ENCODE data around the gene NAA11.

Gene NAA11

DNA sequence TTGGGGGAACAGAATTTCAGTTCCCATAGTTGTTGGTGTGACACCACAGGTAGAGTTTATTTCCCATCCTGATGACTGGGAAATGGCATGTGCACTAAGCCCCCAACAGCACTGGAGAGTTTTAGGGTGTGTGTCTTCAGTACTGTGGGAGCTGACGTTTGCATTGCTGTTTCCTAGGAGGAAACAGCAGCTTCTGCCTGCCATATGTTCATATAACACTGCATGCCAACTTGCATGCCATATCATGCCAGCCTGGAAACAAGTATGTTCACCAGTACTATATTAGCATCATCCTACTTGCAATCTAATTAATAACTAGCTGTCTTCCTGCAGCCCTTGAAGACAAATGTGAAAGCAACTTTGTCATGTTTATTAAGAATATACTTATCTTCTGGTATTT lies 58.2 kb downstream of the NAA11 start:
- TF ChIP-seq ZBTB17 (tag by site-specific recombination; IDR thresholded peaks at IDR 0.05) (no peak), ZNF571 (tag by site-specific recombination; IDR thresholded peaks at IDR 0.05) (no peak), ZNF140 (tag by site-specific recombination; IDR thresholded peaks at IDR 0.05) (no peak), ZNF837 (tag by site-specific recombination; IDR thresholded peaks at IDR 0.05) (no peak), ZSCAN16 (tag by site-specific recombination; IDR thresholded peaks at IDR 0.05) (no peak), ZNF335 (tag by site-specific recombination; conservative IDR thresholded peaks at IDR 0.05) (no peak), ZNF184 (tag by site-specific recombination; IDR thresholded peaks at IDR 0.05) (no peak), SCRT1 (tag by site-specific recombination; IDR thresholded peaks at IDR 0.05; ENCODE audit: borderline replicate concordance) (no peak)
- TF ChIP-seq, protein P1, sequence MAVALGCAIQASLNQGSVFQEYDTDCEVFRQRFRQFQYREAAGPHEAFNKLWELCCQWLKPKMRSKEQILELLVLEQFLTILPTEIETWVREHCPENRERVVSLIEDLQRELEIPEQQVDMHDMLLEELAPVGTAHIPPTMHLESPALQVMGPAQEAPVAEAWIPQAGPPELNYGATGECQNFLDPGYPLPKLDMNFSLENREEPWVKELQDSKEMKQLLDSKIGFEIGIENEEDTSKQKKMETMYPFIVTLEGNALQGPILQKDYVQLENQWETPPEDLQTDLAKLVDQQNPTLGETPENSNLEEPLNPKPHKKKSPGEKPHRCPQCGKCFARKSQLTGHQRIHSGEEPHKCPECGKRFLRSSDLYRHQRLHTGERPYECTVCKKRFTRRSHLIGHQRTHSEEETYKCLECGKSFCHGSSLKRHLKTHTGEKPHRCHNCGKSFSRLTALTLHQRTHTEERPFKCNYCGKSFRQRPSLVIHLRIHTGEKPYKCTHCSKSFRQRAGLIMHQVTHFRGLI (tag by site-specific recombination; IDR thresholded peaks at IDR 0.05), result no peak
- TF ChIP-seq, protein P2, sequence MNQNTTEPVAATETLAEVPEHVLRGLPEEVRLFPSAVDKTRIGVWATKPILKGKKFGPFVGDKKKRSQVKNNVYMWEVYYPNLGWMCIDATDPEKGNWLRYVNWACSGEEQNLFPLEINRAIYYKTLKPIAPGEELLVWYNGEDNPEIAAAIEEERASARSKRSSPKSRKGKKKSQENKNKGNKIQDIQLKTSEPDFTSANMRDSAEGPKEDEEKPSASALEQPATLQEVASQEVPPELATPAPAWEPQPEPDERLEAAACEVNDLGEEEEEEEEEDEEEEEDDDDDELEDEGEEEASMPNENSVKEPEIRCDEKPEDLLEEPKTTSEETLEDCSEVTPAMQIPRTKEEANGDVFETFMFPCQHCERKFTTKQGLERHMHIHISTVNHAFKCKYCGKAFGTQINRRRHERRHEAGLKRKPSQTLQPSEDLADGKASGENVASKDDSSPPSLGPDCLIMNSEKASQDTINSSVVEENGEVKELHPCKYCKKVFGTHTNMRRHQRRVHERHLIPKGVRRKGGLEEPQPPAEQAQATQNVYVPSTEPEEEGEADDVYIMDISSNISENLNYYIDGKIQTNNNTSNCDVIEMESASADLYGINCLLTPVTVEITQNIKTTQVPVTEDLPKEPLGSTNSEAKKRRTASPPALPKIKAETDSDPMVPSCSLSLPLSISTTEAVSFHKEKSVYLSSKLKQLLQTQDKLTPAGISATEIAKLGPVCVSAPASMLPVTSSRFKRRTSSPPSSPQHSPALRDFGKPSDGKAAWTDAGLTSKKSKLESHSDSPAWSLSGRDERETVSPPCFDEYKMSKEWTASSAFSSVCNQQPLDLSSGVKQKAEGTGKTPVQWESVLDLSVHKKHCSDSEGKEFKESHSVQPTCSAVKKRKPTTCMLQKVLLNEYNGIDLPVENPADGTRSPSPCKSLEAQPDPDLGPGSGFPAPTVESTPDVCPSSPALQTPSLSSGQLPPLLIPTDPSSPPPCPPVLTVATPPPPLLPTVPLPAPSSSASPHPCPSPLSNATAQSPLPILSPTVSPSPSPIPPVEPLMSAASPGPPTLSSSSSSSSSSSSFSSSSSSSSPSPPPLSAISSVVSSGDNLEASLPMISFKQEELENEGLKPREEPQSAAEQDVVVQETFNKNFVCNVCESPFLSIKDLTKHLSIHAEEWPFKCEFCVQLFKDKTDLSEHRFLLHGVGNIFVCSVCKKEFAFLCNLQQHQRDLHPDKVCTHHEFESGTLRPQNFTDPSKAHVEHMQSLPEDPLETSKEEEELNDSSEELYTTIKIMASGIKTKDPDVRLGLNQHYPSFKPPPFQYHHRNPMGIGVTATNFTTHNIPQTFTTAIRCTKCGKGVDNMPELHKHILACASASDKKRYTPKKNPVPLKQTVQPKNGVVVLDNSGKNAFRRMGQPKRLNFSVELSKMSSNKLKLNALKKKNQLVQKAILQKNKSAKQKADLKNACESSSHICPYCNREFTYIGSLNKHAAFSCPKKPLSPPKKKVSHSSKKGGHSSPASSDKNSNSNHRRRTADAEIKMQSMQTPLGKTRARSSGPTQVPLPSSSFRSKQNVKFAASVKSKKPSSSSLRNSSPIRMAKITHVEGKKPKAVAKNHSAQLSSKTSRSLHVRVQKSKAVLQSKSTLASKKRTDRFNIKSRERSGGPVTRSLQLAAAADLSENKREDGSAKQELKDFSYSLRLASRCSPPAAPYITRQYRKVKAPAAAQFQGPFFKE (tag by site-specific recombination; IDR thresholded peaks at IDR 0.05; ENCODE audit: borderline replicate concordance), result no peak
- TF ChIP-seq, protein P3, sequence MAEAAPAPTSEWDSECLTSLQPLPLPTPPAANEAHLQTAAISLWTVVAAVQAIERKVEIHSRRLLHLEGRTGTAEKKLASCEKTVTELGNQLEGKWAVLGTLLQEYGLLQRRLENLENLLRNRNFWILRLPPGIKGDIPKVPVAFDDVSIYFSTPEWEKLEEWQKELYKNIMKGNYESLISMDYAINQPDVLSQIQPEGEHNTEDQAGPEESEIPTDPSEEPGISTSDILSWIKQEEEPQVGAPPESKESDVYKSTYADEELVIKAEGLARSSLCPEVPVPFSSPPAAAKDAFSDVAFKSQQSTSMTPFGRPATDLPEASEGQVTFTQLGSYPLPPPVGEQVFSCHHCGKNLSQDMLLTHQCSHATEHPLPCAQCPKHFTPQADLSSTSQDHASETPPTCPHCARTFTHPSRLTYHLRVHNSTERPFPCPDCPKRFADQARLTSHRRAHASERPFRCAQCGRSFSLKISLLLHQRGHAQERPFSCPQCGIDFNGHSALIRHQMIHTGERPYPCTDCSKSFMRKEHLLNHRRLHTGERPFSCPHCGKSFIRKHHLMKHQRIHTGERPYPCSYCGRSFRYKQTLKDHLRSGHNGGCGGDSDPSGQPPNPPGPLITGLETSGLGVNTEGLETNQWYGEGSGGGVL (tag by site-specific recombination; IDR thresholded peaks at IDR 0.05), result no peak
- TF ChIP-seq, protein P4, sequence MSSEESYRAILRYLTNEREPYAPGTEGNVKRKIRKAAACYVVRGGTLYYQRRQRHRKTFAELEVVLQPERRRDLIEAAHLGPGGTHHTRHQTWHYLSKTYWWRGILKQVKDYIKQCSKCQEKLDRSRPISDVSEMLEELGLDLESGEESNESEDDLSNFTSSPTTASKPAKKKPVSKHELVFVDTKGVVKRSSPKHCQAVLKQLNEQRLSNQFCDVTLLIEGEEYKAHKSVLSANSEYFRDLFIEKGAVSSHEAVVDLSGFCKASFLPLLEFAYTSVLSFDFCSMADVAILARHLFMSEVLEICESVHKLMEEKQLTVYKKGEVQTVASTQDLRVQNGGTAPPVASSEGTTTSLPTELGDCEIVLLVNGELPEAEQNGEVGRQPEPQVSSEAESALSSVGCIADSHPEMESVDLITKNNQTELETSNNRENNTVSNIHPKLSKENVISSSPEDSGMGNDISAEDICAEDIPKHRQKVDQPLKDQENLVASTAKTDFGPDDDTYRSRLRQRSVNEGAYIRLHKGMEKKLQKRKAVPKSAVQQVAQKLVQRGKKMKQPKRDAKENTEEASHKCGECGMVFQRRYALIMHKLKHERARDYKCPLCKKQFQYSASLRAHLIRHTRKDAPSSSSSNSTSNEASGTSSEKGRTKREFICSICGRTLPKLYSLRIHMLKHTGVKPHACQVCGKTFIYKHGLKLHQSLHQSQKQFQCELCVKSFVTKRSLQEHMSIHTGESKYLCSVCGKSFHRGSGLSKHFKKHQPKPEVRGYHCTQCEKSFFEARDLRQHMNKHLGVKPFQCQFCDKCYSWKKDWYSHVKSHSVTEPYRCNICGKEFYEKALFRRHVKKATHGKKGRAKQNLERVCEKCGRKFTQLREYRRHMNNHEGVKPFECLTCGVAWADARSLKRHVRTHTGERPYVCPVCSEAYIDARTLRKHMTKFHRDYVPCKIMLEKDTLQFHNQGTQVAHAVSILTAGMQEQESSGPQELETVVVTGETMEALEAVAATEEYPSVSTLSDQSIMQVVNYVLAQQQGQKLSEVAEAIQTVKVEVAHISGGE (tag by site-specific recombination; conservative IDR thresholded peaks at IDR 0.05; ENCODE audit: low read depth), result no peak
- TF ChIP-seq, protein P5, sequence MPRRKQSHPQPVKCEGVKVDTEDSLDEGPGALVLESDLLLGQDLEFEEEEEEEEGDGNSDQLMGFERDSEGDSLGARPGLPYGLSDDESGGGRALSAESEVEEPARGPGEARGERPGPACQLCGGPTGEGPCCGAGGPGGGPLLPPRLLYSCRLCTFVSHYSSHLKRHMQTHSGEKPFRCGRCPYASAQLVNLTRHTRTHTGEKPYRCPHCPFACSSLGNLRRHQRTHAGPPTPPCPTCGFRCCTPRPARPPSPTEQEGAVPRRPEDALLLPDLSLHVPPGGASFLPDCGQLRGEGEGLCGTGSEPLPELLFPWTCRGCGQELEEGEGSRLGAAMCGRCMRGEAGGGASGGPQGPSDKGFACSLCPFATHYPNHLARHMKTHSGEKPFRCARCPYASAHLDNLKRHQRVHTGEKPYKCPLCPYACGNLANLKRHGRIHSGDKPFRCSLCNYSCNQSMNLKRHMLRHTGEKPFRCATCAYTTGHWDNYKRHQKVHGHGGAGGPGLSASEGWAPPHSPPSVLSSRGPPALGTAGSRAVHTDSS (tag by site-specific recombination; IDR thresholded peaks at IDR 0.05), result no peak
- TF ChIP-seq, protein P6, sequence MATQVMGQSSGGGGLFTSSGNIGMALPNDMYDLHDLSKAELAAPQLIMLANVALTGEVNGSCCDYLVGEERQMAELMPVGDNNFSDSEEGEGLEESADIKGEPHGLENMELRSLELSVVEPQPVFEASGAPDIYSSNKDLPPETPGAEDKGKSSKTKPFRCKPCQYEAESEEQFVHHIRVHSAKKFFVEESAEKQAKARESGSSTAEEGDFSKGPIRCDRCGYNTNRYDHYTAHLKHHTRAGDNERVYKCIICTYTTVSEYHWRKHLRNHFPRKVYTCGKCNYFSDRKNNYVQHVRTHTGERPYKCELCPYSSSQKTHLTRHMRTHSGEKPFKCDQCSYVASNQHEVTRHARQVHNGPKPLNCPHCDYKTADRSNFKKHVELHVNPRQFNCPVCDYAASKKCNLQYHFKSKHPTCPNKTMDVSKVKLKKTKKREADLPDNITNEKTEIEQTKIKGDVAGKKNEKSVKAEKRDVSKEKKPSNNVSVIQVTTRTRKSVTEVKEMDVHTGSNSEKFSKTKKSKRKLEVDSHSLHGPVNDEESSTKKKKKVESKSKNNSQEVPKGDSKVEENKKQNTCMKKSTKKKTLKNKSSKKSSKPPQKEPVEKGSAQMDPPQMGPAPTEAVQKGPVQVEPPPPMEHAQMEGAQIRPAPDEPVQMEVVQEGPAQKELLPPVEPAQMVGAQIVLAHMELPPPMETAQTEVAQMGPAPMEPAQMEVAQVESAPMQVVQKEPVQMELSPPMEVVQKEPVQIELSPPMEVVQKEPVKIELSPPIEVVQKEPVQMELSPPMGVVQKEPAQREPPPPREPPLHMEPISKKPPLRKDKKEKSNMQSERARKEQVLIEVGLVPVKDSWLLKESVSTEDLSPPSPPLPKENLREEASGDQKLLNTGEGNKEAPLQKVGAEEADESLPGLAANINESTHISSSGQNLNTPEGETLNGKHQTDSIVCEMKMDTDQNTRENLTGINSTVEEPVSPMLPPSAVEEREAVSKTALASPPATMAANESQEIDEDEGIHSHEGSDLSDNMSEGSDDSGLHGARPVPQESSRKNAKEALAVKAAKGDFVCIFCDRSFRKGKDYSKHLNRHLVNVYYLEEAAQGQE (tag by site-specific recombination; IDR thresholded peaks at IDR 0.05), result no peak
- TF ChIP-seq, protein P7, sequence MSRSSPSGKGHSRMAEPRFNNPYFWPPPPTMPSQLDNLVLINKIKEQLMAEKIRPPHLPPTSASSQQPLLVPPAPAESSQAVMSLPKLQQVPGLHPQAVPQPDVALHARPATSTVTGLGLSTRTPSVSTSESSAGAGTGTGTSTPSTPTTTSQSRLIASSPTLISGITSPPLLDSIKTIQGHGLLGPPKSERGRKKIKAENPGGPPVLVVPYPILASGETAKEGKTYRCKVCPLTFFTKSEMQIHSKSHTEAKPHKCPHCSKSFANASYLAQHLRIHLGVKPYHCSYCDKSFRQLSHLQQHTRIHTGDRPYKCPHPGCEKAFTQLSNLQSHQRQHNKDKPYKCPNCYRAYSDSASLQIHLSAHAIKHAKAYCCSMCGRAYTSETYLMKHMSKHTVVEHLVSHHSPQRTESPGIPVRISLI (tag by site-specific recombination; IDR thresholded peaks at IDR 0.05), result no peak
- Histone ChIP-seq H3K4me1 (ENCODE audit: control insufficient read depth, insufficient read depth, low read length) (no peaks in the 10 kb centered on the region), H3K9me3 (ENCODE audit: control insufficient read depth, insufficient read depth, low read depth, low read length) (no peaks in the 10 kb centered on the region), H3K4me3 (ENCODE audit: low read depth, low read length) (no peak overlapping the region), H3K27ac (ENCODE audit: extremely low read depth, low read depth, low read length) (no peak overlapping the region), H3K36me3 (ENCODE audit: control insufficient read depth in 2 of 2, insufficient read depth in 1 of 2, low read length in 2 of 2) (no peaks in the 10 kb centered on the region)
- ChIA-PET CTCF (no interaction called here), POLR2A (no interaction called here)
